HEK293 (cell line): ENCODE results near the gene SCFD1.

Experiments
- ATF2 ChIP-seq: fragments of 450-650 bp; formaldehyde crosslinking; IDR thresholded peaks from 2 replicates; pipeline ENCODE4 v1.5.1; 2016; ENCODE audit warnings: missing biosample characterization, missing genetic modification characterization, low read depth
- CTCF ChIP-seq: fragments of 450-650 bp; formaldehyde crosslinking; IDR thresholded peaks from 2 replicates; pipeline ENCODE4 v1.5.1; 2016; ENCODE audit warnings: missing biosample characterization, missing genetic modification characterization
- ZFP3 ChIP-seq: fragments of 450-650 bp; formaldehyde crosslinking; IDR thresholded peaks from 2 replicates; pipeline ENCODE4 v1.5.1; 2016; ENCODE audit warnings: low read depth, missing biosample characterization, missing genetic modification characterization
- ZFP37 ChIP-seq: fragments of 450-650 bp; formaldehyde crosslinking; IDR thresholded peaks from 2 replicates; pipeline ENCODE4 v1.5.1; 2016; ENCODE audit warnings: missing biosample characterization, missing genetic modification characterization
- ZNF121 ChIP-seq: fragments of 450-650 bp; formaldehyde crosslinking; IDR thresholded peaks from 2 replicates; pipeline ENCODE4 v1.5.1; 2016; ENCODE audit warnings: missing biosample characterization, missing genetic modification characterization
- ZNF239 ChIP-seq: fragments of 450-650 bp; formaldehyde crosslinking; IDR thresholded peaks from 2 replicates; pipeline ENCODE4 v1.5.1; 2016; ENCODE audit warnings: missing biosample characterization, missing genetic modification characterization
- ZNF274 ChIP-seq, 2 experiments: fragments of 200-500 bp in 1 of 2; fragments of 450-650 bp in 1 of 2; sonication (Bioruptor generic) in 1 of 2; formaldehyde crosslinking in 1 of 2; IDR thresholded peaks; 2 replicates each; pipeline versions ENCODE4 v1.5.1 to v1.6.1; 2014 to 2016; ENCODE audit warnings: borderline replicate concordance in 1 of 2, inconsistent platforms in 1 of 2, low read length in 1 of 2, missing biosample characterization in 1 of 2, missing genetic modification characterization in 1 of 2
- ZNF324 ChIP-seq: fragments of 450-650 bp; formaldehyde crosslinking; IDR thresholded peaks from 2 replicates; pipeline ENCODE4 v1.5.1; 2016; ENCODE audit warnings: missing biosample characterization, missing genetic modification characterization
- ZNF426 ChIP-seq: fragments of 450-650 bp; formaldehyde crosslinking; IDR thresholded peaks from 2 replicates; pipeline ENCODE4 v1.5.1; 2017; ENCODE audit warnings: missing biosample characterization, missing genetic modification characterization, mild to moderate bottlenecking, inconsistent platforms, moderate library complexity
- ZNF529 ChIP-seq: fragments of 450-650 bp; formaldehyde crosslinking; IDR thresholded peaks from 2 replicates; pipeline ENCODE4 v1.5.1; 2017; ENCODE audit warnings: missing genetic modification characterization, missing biosample characterization; ENCODE audit not compliant: insufficient replicate concordance

- TF ChIP-seq ZFP37 (tag by site-specific recombination) (no peak), CTCF (no peak), ZNF274 (IDR thresholded peaks at IDR 0.05; ENCODE audit: low read length) (no peak), ZNF274 (tag by site-specific recombination; IDR thresholded peaks at IDR 0.05; ENCODE audit: borderline replicate concordance) (no peak), ZFP3 (tag by site-specific recombination) (no peak), ZNF239 (tag by site-specific recombination) (no peak), ZNF426 (tag by site-specific recombination) (no peak), ZNF324 (tag by site-specific recombination) (no peak), ZNF121 (tag by site-specific recombination) (no peak), ZNF529 (tag by site-specific recombination) (no peak), ATF2 (tag by site-specific recombination) (no peak)
Measured at GRCh38 chr14:30748343-30748742, 126.2 kb downstream of the SCFD1 start.
